Keratinocyte (primary cell): ENCODE data around the gene CNTNAP2. TPM values are rescaled to one million over a fixed set of nuclear protein-coding genes. Genes with fewer than 3 reads are reported as not detected.

Source experiments
- DNase-seq: peaks from one replicate; pipeline ENCODE4 v3.0.0-alpha.2; 2011; ENCODE audit warnings: low read depth, missing footprints, low spot score
- FAIRE-seq: peaks from 2 replicates; lab custom pipeline; 2011; peaks lifted over from hg19 to GRCh38; lab: Jason Lieb, UNC
- H2AFZ ChIP-seq: 2 replicates; pipeline ENCODE4 v1.6.0; 2012; ENCODE audit warnings: low read length, control low read depth, inconsistent platforms; ENCODE audit not compliant: control insufficient read depth
- H3K27ac ChIP-seq: 2 replicates; pipeline ENCODE4 v1.5.1; 2011; ENCODE audit warnings: low read length; ENCODE audit not compliant: control insufficient read depth, insufficient read depth
- H3K27me3 ChIP-seq: 3 replicates; pipeline ENCODE4 v1.6.0; 2011; ENCODE audit warnings: low read length; ENCODE audit not compliant: control insufficient read depth, insufficient read depth; ENCODE audit errors: extremely low read depth
- H3K36me3 ChIP-seq, 2 experiments: 2 replicates in 1 of 2; 3 replicates in 1 of 2; pipeline ENCODE4 v1.5.1; 2011; ENCODE audit warnings: low read length in 2 of 2, mild to moderate bottlenecking in 1 of 2; ENCODE audit not compliant: control insufficient read depth in 2 of 2, insufficient read depth in 2 of 2; ENCODE audit errors: extremely low read depth in 1 of 2
- H3K4me1 ChIP-seq: 3 replicates; pipeline ENCODE4 v1.5.1; 2011; ENCODE audit warnings: low read length; ENCODE audit not compliant: control insufficient read depth, insufficient read depth; ENCODE audit errors: extremely low read depth
- H3K4me2 ChIP-seq: 3 replicates; pipeline ENCODE4 v1.6.0; 2011; ENCODE audit warnings: low read depth, low read length; ENCODE audit not compliant: control insufficient read depth, insufficient read depth; ENCODE audit errors: extremely low read depth
- H3K4me3 ChIP-seq, 3 experiments: fragments of 200-600 bp in 1 of 3; sonication (generic) in 1 of 3; 2 replicates in 2 of 3; 3 replicates in 1 of 3; pipeline ENCODE4 v1.5.1; 2011 to 2016; ENCODE audit warnings: low read length in 3 of 3, mild to moderate bottlenecking in 3 of 3, control low read depth in 2 of 3, inconsistent platforms in 1 of 3, low read depth in 1 of 3, mixed read lengths in 1 of 3, mixed run types in 1 of 3, moderate library complexity in 1 of 3; ENCODE audit not compliant: control insufficient read depth in 2 of 3, insufficient read depth in 2 of 3; ENCODE audit errors: extremely low read depth in 1 of 3
- H3K79me2 ChIP-seq: 2 replicates; pipeline ENCODE4 v1.6.0; 2012; ENCODE audit warnings: low read length; ENCODE audit not compliant: control insufficient read depth, insufficient read depth
- H3K9ac ChIP-seq: 3 replicates; pipeline ENCODE4 v1.6.0; 2011; ENCODE audit warnings: low read length; ENCODE audit not compliant: control insufficient read depth, insufficient read depth; ENCODE audit errors: extremely low read depth
- H3K9me1 ChIP-seq: 3 replicates; pipeline ENCODE4 v1.6.0; 2011; ENCODE audit warnings: low read length; ENCODE audit not compliant: control insufficient read depth, insufficient read depth; ENCODE audit errors: extremely low read depth
- H3K9me3 ChIP-seq: 2 replicates; pipeline ENCODE4 v1.5.1; 2012; ENCODE audit warnings: low read depth, low read length; ENCODE audit not compliant: control insufficient read depth
- H4K20me1 ChIP-seq: 3 replicates; pipeline ENCODE4 v1.6.0; 2011; ENCODE audit warnings: low read length; ENCODE audit not compliant: control insufficient read depth, insufficient read depth; ENCODE audit errors: extremely low read depth
- EZH2 ChIP-seq: IDR thresholded peaks from one replicate; pipeline ENCODE4 v1.6.1; 2012; ENCODE audit warnings: inconsistent platforms, mild to moderate bottlenecking, low read length, moderate library complexity
- dilution Hi-C: fragments of 300-500 bp; cut with MboI; formaldehyde crosslinking; loops from one replicate; pipeline ENCODE4 v1.7.0; 2020; ENCODE audit warnings: low sequenced_read_pairs; ENCODE audit not compliant: extremely low pct_ligation_motif_present
- polyA plus RNA-seq, 5 experiments: library from polyadenylated mRNA; depleted of rRNA in 3 of 5; stranded (reverse) in 3 of 5; stranded (forward) in 1 of 5; unstranded in 1 of 5; fragments of >200 nt; gene quantifications; 1 replicate in 1 of 5; 2 replicates in 3 of 5; 3 replicates in 1 of 5; pipeline versions ENCODE4 v1.2.1 to v1.2.3, GENCODE V29; 2011 to 2012; ENCODE audit warnings: missing spikeins in 2 of 5, low read depth in 1 of 5, low replicate concordance in 1 of 5
- TF ChIP-seq, protein P1 (sequence below), 3 experiments: IDR thresholded peaks in 1 of 3; conservative IDR thresholded peaks in 1 of 3; optimal IDR thresholded peaks in 1 of 3; 2 replicates in 2 of 3; 3 replicates in 1 of 3; pipeline versions ENCODE3 to v1.5.1; 2011; ENCODE audit warnings: low read length in 3 of 3, mild to moderate bottlenecking in 3 of 3, moderate library complexity in 2 of 3, control low read depth in 1 of 3, inconsistent platforms in 1 of 3; ENCODE audit not compliant: insufficient read depth in 2 of 3; ENCODE audit errors: extremely low read depth in 1 of 3

CNTNAP2 gene
- polyA plus RNA-seq, 1 donor (not counting 4 experiments of a cell fraction or from before 2014, with no cell fraction given) = 1.4 TPM

DNA sequence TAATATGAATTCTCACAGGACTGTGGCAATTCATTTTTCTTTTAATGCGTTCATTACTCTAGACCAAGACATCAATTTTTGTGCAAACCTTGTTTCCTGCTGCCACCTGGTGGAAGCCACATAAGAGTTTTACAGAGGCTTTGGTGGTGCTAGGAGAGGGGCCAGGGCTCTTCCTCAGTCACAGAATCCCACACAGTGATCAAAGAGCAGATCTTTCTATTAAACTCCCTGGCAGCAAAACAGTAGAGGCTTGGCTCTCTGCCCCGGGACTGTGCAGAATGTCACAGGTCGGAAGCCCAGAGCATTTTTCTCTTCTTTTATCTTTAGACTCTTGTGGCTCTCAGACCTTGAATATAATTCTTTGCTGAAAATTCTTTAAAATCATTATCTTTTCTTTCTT lies 1967.5 kb downstream of the CNTNAP2 start:
- dilution Hi-C loops = no loop called here
- no peak overlapping the region for H3K4me2 ChIP-seq

GRCh38 chr7:148091882-148092281 lies 1975.3 kb downstream of the CNTNAP2 start:
- dilution Hi-C loops = no loop called here
- Histone ChIP-seq H3K9me1 (no peaks in the 10 kb centered on the region), H3K9me3 (no peaks in the 10 kb centered on the region), H3K27ac (no peak overlapping the region), H3K36me3 (no peaks in the 10 kb centered on the region), H4K20me1 (no peaks in the 10 kb centered on the region), H3K9ac (no peak overlapping the region), H2AFZ (no peak overlapping the region), H3K27me3 (no peaks in the 10 kb centered on the region), H3K79me2 (no peaks in the 10 kb centered on the region), H3K4me3 (no peak overlapping the region), H3K4me1 (no peaks in the 10 kb centered on the region), H3K4me2 (no peak overlapping the region)
- FAIRE-seq (no peak), DNase-seq (no peak)
- no peak for TF ChIP-seq EZH2
- TF ChIP-seq, protein P1, sequence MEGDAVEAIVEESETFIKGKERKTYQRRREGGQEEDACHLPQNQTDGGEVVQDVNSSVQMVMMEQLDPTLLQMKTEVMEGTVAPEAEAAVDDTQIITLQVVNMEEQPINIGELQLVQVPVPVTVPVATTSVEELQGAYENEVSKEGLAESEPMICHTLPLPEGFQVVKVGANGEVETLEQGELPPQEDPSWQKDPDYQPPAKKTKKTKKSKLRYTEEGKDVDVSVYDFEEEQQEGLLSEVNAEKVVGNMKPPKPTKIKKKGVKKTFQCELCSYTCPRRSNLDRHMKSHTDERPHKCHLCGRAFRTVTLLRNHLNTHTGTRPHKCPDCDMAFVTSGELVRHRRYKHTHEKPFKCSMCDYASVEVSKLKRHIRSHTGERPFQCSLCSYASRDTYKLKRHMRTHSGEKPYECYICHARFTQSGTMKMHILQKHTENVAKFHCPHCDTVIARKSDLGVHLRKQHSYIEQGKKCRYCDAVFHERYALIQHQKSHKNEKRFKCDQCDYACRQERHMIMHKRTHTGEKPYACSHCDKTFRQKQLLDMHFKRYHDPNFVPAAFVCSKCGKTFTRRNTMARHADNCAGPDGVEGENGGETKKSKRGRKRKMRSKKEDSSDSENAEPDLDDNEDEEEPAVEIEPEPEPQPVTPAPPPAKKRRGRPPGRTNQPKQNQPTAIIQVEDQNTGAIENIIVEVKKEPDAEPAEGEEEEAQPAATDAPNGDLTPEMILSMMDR (optimal IDR thresholded peaks at IDR 0.05 in 1 of 3, IDR thresholded peaks at IDR 0.05 in 1 of 3, conservative IDR thresholded peaks at IDR 0.05 in 1 of 3; ENCODE audit: extremely low read depth in 1 of 3, insufficient read depth in 2 of 3, low read length in 3 of 3) = no peak

More for the DNA sequence above, 1967.5 kb downstream of the CNTNAP2 start:
- no peaks in the 10 kb centered on the region for H3K9me1 ChIP-seq
- no peaks in the 10 kb centered on the region for H3K27me3 ChIP-seq
- FAIRE-seq = no peak
- TF ChIP-seq EZH2 = no peak
- TF ChIP-seq, protein P1 (optimal IDR thresholded peaks at IDR 0.05 in 1 of 3, IDR thresholded peaks at IDR 0.05 in 1 of 3, conservative IDR thresholded peaks at IDR 0.05 in 1 of 3; ENCODE audit: extremely low read depth in 1 of 3, insufficient read depth in 2 of 3, low read length in 3 of 3) = peak in 2 of 3 experiments; percentile 9 to 53
- no peak for DNase-seq
- H3K79me2 ChIP-seq = no peaks in the 10 kb centered on the region
- no peaks in the 10 kb centered on the region for H4K20me1 ChIP-seq
- no peak overlapping the region for H3K27ac ChIP-seq
- no peaks in the 10 kb centered on the region for H3K36me3 ChIP-seq
- no peaks in the 10 kb centered on the region for H3K9me3 ChIP-seq
- no peak overlapping the region for H3K9ac ChIP-seq
- H3K4me1 ChIP-seq = no peaks in the 10 kb centered on the region
- no peak overlapping the region for H2AFZ ChIP-seq
- no peak overlapping the region for H3K4me3 ChIP-seq
